ENCODE data around the gene USP38. TPM values are rescaled to one million over a fixed set of nuclear protein-coding genes. Genes with fewer than 3 reads are reported as not detected.
"Not testable (repeated sequence)": the region's sequence is repeated elsewhere in the genome, so short reads cannot be mapped to it uniquely, and the experiment has no call there.

USP38 gene
- total RNA-seq, 1 donor from 2014 or later: 22.4 TPM

DNA sequence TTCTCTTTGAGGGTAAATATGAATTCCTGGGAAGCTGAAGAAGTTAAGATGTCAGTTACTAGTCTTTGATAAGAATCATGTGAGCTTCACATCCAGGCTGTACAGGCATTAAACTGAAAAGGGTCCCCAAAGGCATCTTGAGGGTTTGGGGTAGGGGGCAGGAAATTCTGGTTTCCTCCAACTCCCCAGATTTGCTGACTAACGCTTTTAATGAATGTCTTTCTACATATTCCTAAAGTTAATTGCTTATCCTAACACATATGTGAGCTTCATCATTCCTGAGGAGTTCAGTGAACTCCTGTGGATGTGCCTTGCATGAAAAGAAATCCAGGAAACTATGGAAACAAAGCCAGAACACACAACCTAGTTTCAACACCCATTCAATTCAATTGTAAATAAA lies 78.1 kb downstream of the USP38 start:
- DNase-seq (ENCODE audit: low read depth in 2 of 2): no peak

DNA sequence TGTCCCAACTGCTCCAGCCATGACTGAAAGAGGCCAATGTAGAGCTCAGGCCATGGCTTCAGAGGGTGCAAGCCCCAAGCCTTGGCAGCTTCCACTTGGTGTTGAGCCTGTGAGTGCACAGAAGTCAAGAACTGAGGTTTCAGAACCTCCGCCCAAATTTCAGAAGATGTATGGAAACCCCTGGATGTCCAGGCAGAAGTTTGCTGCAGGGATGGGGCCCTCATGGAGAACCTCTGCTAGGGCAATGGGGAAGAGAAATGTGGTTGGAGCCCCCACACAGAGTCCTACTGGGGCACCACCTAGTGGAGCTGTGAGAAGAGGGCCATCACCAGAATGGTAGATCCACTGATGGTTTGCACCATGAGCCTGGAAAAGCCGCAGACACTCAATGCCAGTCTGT lies 83.0 kb downstream of the USP38 start:
- not testable (repeated sequence) for DNase-seq (ENCODE audit: low read depth in 2 of 2)

DNA sequence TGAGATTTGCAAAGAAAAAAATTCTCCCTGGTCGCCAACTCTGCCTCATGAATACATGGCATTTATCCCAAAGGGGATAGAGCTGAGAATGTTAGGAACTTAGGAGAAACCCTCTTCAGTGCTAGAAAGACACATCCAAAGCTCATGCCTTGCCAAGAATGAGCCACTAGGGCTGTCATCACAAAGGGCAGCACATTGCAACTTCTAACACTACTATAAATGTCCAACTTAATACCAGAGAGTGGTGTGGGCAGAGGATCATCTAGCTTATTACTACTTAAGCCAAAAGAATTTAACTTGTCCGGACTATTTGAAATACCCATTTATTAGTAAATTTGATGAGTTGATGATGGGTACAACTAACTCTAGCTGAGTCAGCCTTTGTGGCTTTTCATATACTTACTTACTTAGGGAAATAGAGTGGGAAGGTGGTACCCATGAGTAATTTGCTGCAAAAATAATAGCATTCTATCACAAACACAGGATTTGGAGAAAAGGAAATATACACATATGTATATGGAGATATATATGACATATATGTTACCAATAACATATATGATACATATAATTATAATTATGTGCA lies 85.6 kb downstream of the USP38 start:
- no peak for DNase-seq (ENCODE audit: low read depth in 2 of 2)

Other genes with a start within 250 kb of the USP38 start
- gene GAB1, start 152.0 kb downstream of the USP38 start, total RNA-seq: 10.2 and 24.4 TPM in 2 replicates

All from lung microvascular endothelial cell (primary cell).